Measurements from ENCODE around the gene TAF1C.

DNA sequence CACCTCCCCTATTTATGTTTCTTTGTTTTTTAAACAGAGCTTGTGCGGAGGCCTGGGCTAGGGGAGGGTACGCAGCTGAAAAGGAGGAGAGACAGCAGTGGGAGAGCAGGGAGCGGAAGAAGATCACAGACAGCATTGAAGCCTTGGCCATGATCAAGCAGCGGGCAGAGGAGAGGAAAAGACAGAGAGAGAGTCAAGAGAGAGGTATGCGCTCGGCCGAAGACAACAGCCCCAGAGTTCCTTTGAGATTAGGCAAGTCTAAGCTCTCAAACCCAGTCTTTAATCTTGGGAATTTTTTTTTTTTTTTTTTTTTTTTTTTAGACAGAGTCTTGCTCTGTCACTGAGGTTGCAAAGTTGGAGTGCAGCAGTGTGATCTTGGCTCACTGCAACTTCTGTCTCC is 21.1 kb downstream of the TAF1C start:
- TF ChIP-seq CTCF (IDR thresholded peaks at IDR 0.05 in 8 of 11, conservative IDR thresholded peaks at IDR 0.05 in 3 of 11) (no peak), POLR2A (IDR thresholded peaks at IDR 0.05) (no peak)
